Measurements from ENCODE around the gene ARV1. TPM values are rescaled to one million over a fixed set of nuclear protein-coding genes. Genes with fewer than 3 reads are reported as not detected.

The ARV1 gene
- total and polyA plus RNA-seq, 12 donors: 19.8 to 60.3 (median 26.5) TPM

GRCh38 chr1:230943048-230943593, 35.8 kb upstream of the ARV1 start:
- Histone ChIP-seq H3K36me3 (peaks cover 0 to 47% (median 12%) of the 10 kb centered on the region in 9 donors), H3K9me3 (no peaks in the 10 kb centered on the region), H3K4me3 (no peak overlapping the region), H3K27ac (no peak overlapping the region), H3K27me3 (no peaks in the 10 kb centered on the region), H3K4me1 (no peaks in the 10 kb centered on the region)
- intact Hi-C loops (cut with DNase I): no loop called here
- DNase-seq (no peak), ATAC-seq (no peak)
- TF ChIP-seq CTCF (IDR thresholded peaks at IDR 0.05): no peak
- WGBS, 2 donors: 99 to 100% methylated on average over 2 of the region's 2 CpGs

- Histone ChIP-seq H3K36me3 (peaks cover 0 to 56% (median 8%) of the 10 kb centered on the region in 9 donors), H3K9me3 (no peaks in the 10 kb centered on the region), H3K27me3 (no peaks in the 10 kb centered on the region), H3K27ac (no peak overlapping the region), H3K4me3 (no peak overlapping the region), H3K4me1 (no peaks in the 10 kb centered on the region)
- DNase-seq (no peak), ATAC-seq (no peak)
- WGBS, 2 donors: 91 to 92% methylated on average over 1 of the region's 1 CpG
- intact Hi-C loops (cut with DNase I): no loop called here
- no peak for TF ChIP-seq CTCF (IDR thresholded peaks at IDR 0.05)
These were observed 30.6 kb upstream of the ARV1 start for GRCh38 chr1:230948301-230948700.

GRCh38 chr1:230948903-230949302, 30.0 kb upstream of the ARV1 start:
- intact Hi-C loops (cut with DNase I): no loop called here
- H3K9me3 ChIP-seq: no peaks in the 10 kb centered on the region
- no peak overlapping the region for H3K27ac ChIP-seq
- H3K27me3 ChIP-seq: no peaks in the 10 kb centered on the region
- ATAC-seq: no peak
- H3K4me1 ChIP-seq: no peaks in the 10 kb centered on the region
- no peak for DNase-seq
- no peak for TF ChIP-seq CTCF (IDR thresholded peaks at IDR 0.05)
- H3K4me3 ChIP-seq: no peak overlapping the region
- H3K36me3 ChIP-seq: peaks cover 0 to 56% (median 6%) of the 10 kb centered on the region in 9 donors
- 94 to 97% methylated on average over 3 of the region's 3 CpGs for WGBS, 2 donors

- Histone ChIP-seq H3K27ac (no peak overlapping the region), H3K9me3 (no peaks in the 10 kb centered on the region), H3K4me3 (no peak overlapping the region), H3K27me3 (no peaks in the 10 kb centered on the region), H3K36me3 (peaks cover 0 to 53% (median 6%) of the 10 kb centered on the region in 9 donors), H3K4me1 (no peaks in the 10 kb centered on the region)
- DNase-seq (no peak), ATAC-seq (no peak)
- WGBS, 2 donors: 52 to 68% methylated on average over 3 of the region's 3 CpGs
- intact Hi-C loops (cut with DNase I): no loop called here
- no peak for TF ChIP-seq CTCF (IDR thresholded peaks at IDR 0.05)
These were observed 28.5 kb upstream of the ARV1 start for GRCh38 chr1:230950404-230950803.
